H1 (cell line): ENCODE results near the gene MARCHF2. TPM values are rescaled to one million over a fixed set of nuclear protein-coding genes. Genes with fewer than 3 reads are reported as not detected.

Experiments used
- CTCF ChIA-PET: fragments of 300-600 bp; sonication (Branson Sonifier 250); formaldehyde crosslinking; loops from one replicate; lab custom pipeline; 2021; ENCODE audit not compliant: partially characterized antibody; lab: Charles Lee
- POLR2A ChIA-PET: fragments of 300-600 bp; sonication (Branson Sonifier 250); formaldehyde crosslinking; loops from one replicate; lab custom pipeline; 2021; ENCODE audit warnings: inconsistent platforms; ENCODE audit not compliant: partially characterized antibody; lab: Charles Lee
- DNase-seq, 2 experiments: peaks; one replicate each; pipeline versions ENCODE4 v3.0.0 to v3.0.0-alpha.2; 2010 to 2022; ENCODE audit warnings: low spot score in 2 of 2, low read depth in 1 of 2, mixed read lengths in 1 of 2
- FAIRE-seq: peaks from 2 replicates; lab custom pipeline; 2011; peaks lifted over from hg19 to GRCh38; lab: Jason Lieb, UNC
- H2AFZ ChIP-seq: 2 replicates; pipeline ENCODE4 v1.8.1; 2012; ENCODE audit warnings: low read length, inconsistent platforms
- H2AK5ac ChIP-seq: 2 replicates; pipeline ENCODE4 v1.6.1; 2013; ENCODE audit warnings: low read depth, low read length
- H2BK120ac ChIP-seq: replicated peaks from 2 replicates; pipeline ENCODE3; 2013; ENCODE audit warnings: low read depth, low read length, inconsistent platforms
- H2BK12ac ChIP-seq: 2 replicates; pipeline ENCODE4 v1.6.1; 2013; ENCODE audit warnings: low read depth, low read length
- H2BK15ac ChIP-seq: 2 replicates; pipeline ENCODE4 v1.6.1; 2013; ENCODE audit warnings: low read length
- H2BK20ac ChIP-seq: 2 replicates; pipeline ENCODE4 v1.6.1; 2013; ENCODE audit warnings: low read length
- H2BK5ac ChIP-seq: 2 replicates; pipeline ENCODE4 v1.6.1; 2013; ENCODE audit warnings: low read depth, low read length
- H3K14ac ChIP-seq: 2 replicates; pipeline ENCODE4 v1.6.1; 2013; ENCODE audit warnings: inconsistent platforms; ENCODE audit not compliant: insufficient read length
- H3K18ac ChIP-seq: 2 replicates; pipeline ENCODE4 v1.6.1; 2013; ENCODE audit warnings: low read length; ENCODE audit errors: extremely low read depth
- H3K23ac ChIP-seq: 2 replicates; pipeline ENCODE4 v1.6.1; 2013; ENCODE audit warnings: inconsistent platforms; ENCODE audit not compliant: insufficient read length
- H3K23me2 ChIP-seq: 2 replicates; pipeline ENCODE4 v1.6.1; 2013; ENCODE audit warnings: low read depth, low read length
- H3K27ac ChIP-seq: 2 replicates; pipeline ENCODE4 v1.6.1; 2011; ENCODE audit warnings: low read depth, low read length, inconsistent platforms
- H3K27me3 ChIP-seq, 4 experiments: replicated peaks in 1 of 4; 1 replicate in 1 of 4; 2 replicates in 3 of 4; pipeline versions ENCODE4 v1.6.1 to v1.8.1; 2011 to 2013; ENCODE audit warnings: low read length in 3 of 4, mild to moderate bottlenecking in 3 of 4, inconsistent platforms in 2 of 4, mixed read lengths in 2 of 4, moderate library complexity in 1 of 4; ENCODE audit not compliant: control insufficient read depth in 3 of 4, insufficient read depth in 3 of 4; ENCODE audit errors: extremely low read depth in 1 of 4
- H3K36me3 ChIP-seq, 4 experiments: 2 replicates each; pipeline versions ENCODE4 v1.6.1 to v1.8.1; 2011 to 2013; ENCODE audit warnings: mild to moderate bottlenecking in 4 of 4, low read length in 3 of 4, moderate library complexity in 2 of 4, control low read depth in 1 of 4, inconsistent platforms in 1 of 4; ENCODE audit not compliant: insufficient read depth in 4 of 4, control insufficient read depth in 2 of 4
- H3K4ac ChIP-seq: replicated peaks from 2 replicates; pipeline ENCODE3; 2013; ENCODE audit warnings: low read length, low read depth, mixed read lengths, inconsistent platforms; ENCODE audit not compliant: insufficient read length
- H3K4me1 ChIP-seq, 4 experiments: replicated peaks in 1 of 4; 1 replicate in 1 of 4; 2 replicates in 3 of 4; pipeline versions ENCODE4 v1.6.1 to v1.8.1; 2011 to 2013; ENCODE audit warnings: low read length in 3 of 4, inconsistent platforms in 2 of 4, mixed read lengths in 1 of 4; ENCODE audit not compliant: insufficient read depth in 4 of 4, control insufficient read depth in 3 of 4
- H3K4me2 ChIP-seq, 2 experiments: 2 replicates each; pipeline versions ENCODE4 v1.6.1 to v1.8.1; 2011 to 2013; ENCODE audit warnings: low read depth in 2 of 2, low read length in 2 of 2, control low read depth in 1 of 2, inconsistent platforms in 1 of 2, mild to moderate bottlenecking in 1 of 2; ENCODE audit not compliant: insufficient read depth in 1 of 2
- H3K4me3 ChIP-seq, 4 experiments: fragments of 200-600, 300-600 bp in 1 of 4; sonication (generic), shearing (Covaris generic), sonication (Bioruptor Twin) in 1 of 4; 2 replicates each; pipeline versions ENCODE4 v1.5.1 to v1.8.1; 2011 to 2016; ENCODE audit warnings: low read length in 4 of 4, low read depth in 3 of 4, control low read depth in 2 of 4, inconsistent platforms in 2 of 4, mild to moderate bottlenecking in 2 of 4, mixed read lengths in 1 of 4, moderate library complexity in 1 of 4; ENCODE audit not compliant: insufficient read depth in 2 of 4; ENCODE audit errors: extremely low read depth in 1 of 4
- H3K56ac ChIP-seq: replicated peaks from 2 replicates; pipeline ENCODE3; 2013; ENCODE audit warnings: low read depth, mild to moderate bottlenecking, mixed read lengths, low read length, inconsistent platforms; ENCODE audit not compliant: insufficient read length
- H3K79me1 ChIP-seq: 2 replicates; pipeline ENCODE4 v1.6.1; 2013; ENCODE audit warnings: low read depth, low read length, control low read depth
- H3K79me2 ChIP-seq, 2 experiments: 2 replicates each; pipeline versions ENCODE4 v1.6.1 to v1.8.1; 2012 to 2013; ENCODE audit warnings: low read length in 2 of 2, mild to moderate bottlenecking in 2 of 2, inconsistent platforms in 1 of 2; ENCODE audit not compliant: insufficient read depth in 2 of 2, control insufficient read depth in 1 of 2
- H3K9ac ChIP-seq, 4 experiments: replicated peaks in 1 of 4; 1 replicate in 1 of 4; 2 replicates in 3 of 4; pipeline versions ENCODE4 v1.6.1 to v1.8.1; 2011 to 2013; ENCODE audit warnings: low read depth in 3 of 4, low read length in 3 of 4, control low read depth in 2 of 4, mild to moderate bottlenecking in 2 of 4, moderate library complexity in 2 of 4, inconsistent platforms in 1 of 4; ENCODE audit errors: extremely low read depth in 1 of 4
- H3K9me3 ChIP-seq, 2 experiments: 2 replicates each; pipeline versions ENCODE4 v1.6.1 to v1.8.1; 2012 to 2013; ENCODE audit warnings: mild to moderate bottlenecking in 2 of 2, moderate library complexity in 2 of 2, control low read depth in 1 of 2, inconsistent platforms in 1 of 2, low read depth in 1 of 2, low read length in 1 of 2, mixed read lengths in 1 of 2; ENCODE audit not compliant: insufficient read depth in 2 of 2
- H4K20me1 ChIP-seq, 2 experiments: replicated peaks in 1 of 2; 2 replicates each; pipeline versions ENCODE3 to v1.8.1; 2011 to 2013; ENCODE audit warnings: inconsistent platforms in 2 of 2, low read length in 2 of 2, mild to moderate bottlenecking in 1 of 2; ENCODE audit not compliant: insufficient read depth in 2 of 2, control insufficient read depth in 1 of 2
- H4K5ac ChIP-seq: 2 replicates; pipeline ENCODE4 v1.6.1; 2013; ENCODE audit warnings: low read length, low read depth, mixed read lengths, inconsistent platforms; ENCODE audit not compliant: insufficient read length
- H4K8ac ChIP-seq: 2 replicates; pipeline ENCODE4 v1.8.0; 2013; ENCODE audit warnings: mild to moderate bottlenecking, moderate library complexity, low read length, inconsistent platforms; ENCODE audit not compliant: insufficient read depth; ENCODE audit errors: extremely low read depth
- H4K91ac ChIP-seq: replicated peaks from 2 replicates; pipeline ENCODE3; 2013; ENCODE audit warnings: low read length, mixed read lengths, inconsistent platforms; ENCODE audit not compliant: insufficient read length
- CBX5 ChIP-seq: fragments of 300-800, 300-1000 bp; sonication (generic); IDR thresholded peaks from 2 replicates; pipeline ENCODE4 v1.7.1; 2016; ENCODE audit warnings: antibody characterized with exemption, low read length, low read depth
- JUND ChIP-seq: IDR thresholded peaks from 2 replicates; pipeline ENCODE4 v1.6.1; 2011; ENCODE audit warnings: mild to moderate bottlenecking, improper control_type of control experiment, low read length
- KDM4A ChIP-seq: IDR thresholded peaks from one replicate; pipeline ENCODE4 v1.7.1; 2012; ENCODE audit warnings: low read depth, mild to moderate bottlenecking, moderate library complexity, low read length, inconsistent platforms; ENCODE audit not compliant: severe bottlenecking
- POLR2AphosphoS5 ChIP-seq: IDR thresholded peaks from 2 replicates; pipeline ENCODE4 v1.6.1; 2011; ENCODE audit warnings: low read depth, low read length
- RNF2 ChIP-seq: fragments of 200-900, 300-1000 bp; sonication (generic); IDR thresholded peaks from 2 replicates; pipeline ENCODE4 v1.7.1; 2016; ENCODE audit warnings: borderline replicate concordance, low read depth, mild to moderate bottlenecking, antibody characterized with exemption, low read length; ENCODE audit not compliant: poor library complexity, severe bottlenecking; ENCODE audit errors: missing control alignments
- SIN3A ChIP-seq, 2 experiments: IDR thresholded peaks in 1 of 2; conservative IDR thresholded peaks in 1 of 2; 2 replicates each; pipeline ENCODE4 v1.6.1; 2011 to 2012; ENCODE audit warnings: low read length in 2 of 2, improper control_type of control experiment in 1 of 2, low read depth in 1 of 2, mild to moderate bottlenecking in 1 of 2
- SP2 ChIP-seq: IDR thresholded peaks from 2 replicates; pipeline ENCODE4 v1.6.1; 2012; ENCODE audit warnings: mild to moderate bottlenecking, low read length, inconsistent platforms
- SP4 ChIP-seq: IDR thresholded peaks from 2 replicates; pipeline ENCODE4 v1.6.1; 2012; ENCODE audit warnings: low read length, inconsistent platforms
- TAF1 ChIP-seq: IDR thresholded peaks from 2 replicates; pipeline ENCODE4 v1.6.1; 2011; ENCODE audit warnings: mild to moderate bottlenecking, low read depth, low read length
- YY1 ChIP-seq: IDR thresholded peaks from 2 replicates; pipeline ENCODE4 v1.6.1; 2011; ENCODE audit warnings: low read depth, mild to moderate bottlenecking, low read length
- WGBS, 2 experiments: shearing (Covaris generic) in 1 of 2; methylation state at CpG; one replicate each; pipeline versions ENCODE4 v1.1.6 to v1.1.7; 2013 to 2015; ENCODE audit warnings: low lambda C conversion rate in 2 of 2, mixed read lengths in 2 of 2, inconsistent platforms in 1 of 2, low coverage in 1 of 2, missing lambda C conversion rate in 1 of 2; ENCODE audit not compliant: insufficient replicate concordance in 2 of 2, insufficient coverage in 1 of 2, insufficient read length in 1 of 2; ENCODE audit errors: extremely low coverage in 1 of 2, missing lambda C conversion rate in 1 of 2; 5-methylcytosine and 5-hydroxymethylcytosine counted together
- polyA plus RNA-seq, 7 experiments: library from polyadenylated mRNA; depleted of rRNA in 3 of 7; stranded (reverse) in 5 of 7; unstranded in 2 of 7; fragments of >200 nt in 5 of 7; fragments of 200-250 nt in 2 of 7; gene quantifications; 1 replicate in 5 of 7; 2 replicates in 1 of 7; 4 replicates in 1 of 7; pipeline versions ENCODE4 v1.2.1 to v1.2.3, GENCODE V29; 2011 to 2013; ENCODE audit warnings: missing spikeins in 2 of 7, mixed read lengths in 2 of 7
- total RNA-seq: library from RNA; stranded (reverse); fragmentation: NEBNext Ultra II Directional; extraction: Animal tissue kit (Norgen Biotek cat#: 25700); gene quantifications from 2 replicates; pipeline ENCODE4 v1.2.1, GENCODE V29; 2021
- TF ChIP-seq, protein P1 (sequence below): IDR thresholded peaks from 2 replicates; pipeline ENCODE4 v1.6.1; 2011; ENCODE audit warnings: low read depth, mild to moderate bottlenecking, low read length; ENCODE audit not compliant: insufficient read depth

The MARCHF2 gene
- total and polyA plus RNA-seq, 2 of the 8 experiments (the other 6 are each of a cell fraction or from before 2014, with no cell fraction given), result 18.5 to 46.2 TPM

DNA sequence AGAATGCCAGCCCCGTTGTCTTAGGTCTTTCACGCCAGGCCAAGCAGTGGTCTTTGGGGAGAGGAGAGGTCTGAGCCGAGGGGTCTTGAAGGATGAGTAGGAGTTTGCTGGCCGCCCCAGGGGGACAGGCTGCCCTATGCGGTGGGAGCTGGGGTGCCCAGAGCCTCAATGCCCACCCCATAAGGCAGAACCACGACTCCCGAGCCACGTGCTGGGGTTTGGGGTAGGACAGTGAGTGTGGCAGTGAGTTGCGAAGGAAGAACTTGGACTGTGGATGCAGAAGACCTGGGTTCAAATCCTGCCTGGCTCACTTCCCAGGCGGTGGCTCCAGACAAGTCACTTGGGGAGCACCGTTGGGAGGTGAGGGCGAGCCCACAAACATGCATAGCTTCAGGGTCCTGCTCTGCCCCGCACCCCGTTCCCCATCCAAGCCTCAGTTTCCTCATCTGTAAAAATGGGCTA is 17.5 kb upstream of the MARCHF2 start:
- Histone ChIP-seq H3K18ac (no peak overlapping the region), H4K20me1 (peaks cover 9 to 39% of the 10 kb centered on the region in 2 experiments), H4K91ac (no peak overlapping the region), H4K5ac (no peak overlapping the region), H2BK5ac (no peak overlapping the region), H3K56ac (no peak overlapping the region), H4K8ac (peak overlapping the region; percentile 69; the same call in 1 of the 2 replicates), H3K36me3 (no peaks in the 10 kb centered on the region; a peak in 3 of 8 replicates), H3K23me2 (no peaks in the 10 kb centered on the region), H3K79me2 (peaks cover 7 to 76% of the 10 kb centered on the region in 2 experiments), H3K23ac (no peak overlapping the region), H2BK12ac (no peak overlapping the region), H3K9ac (no peak overlapping the region), H3K9me3 (no peaks in the 10 kb centered on the region), H2BK120ac (no peak overlapping the region), H3K27me3 (no peaks in the 10 kb centered on the region), H3K4ac (no peak overlapping the region), H3K4me1 (peaks cover 0 to 10% (median 4%) of the 10 kb centered on the region in 4 experiments; a peak in 6 of 7 replicates), H3K14ac (no peak overlapping the region), H3K4me2 (no peak overlapping the region), H2BK15ac (no peak overlapping the region), H3K27ac (no peak overlapping the region), H2BK20ac (no peak overlapping the region), H3K4me3 (no peak overlapping the region), H2AK5ac (no peak overlapping the region), H2AFZ (no peak overlapping the region), H3K79me1 (peaks cover 39% of the 10 kb centered on the region)
- ChIA-PET POLR2A (interaction anchor here (0.6 to 1.0 kb wide), 6 partner anchors 18 to 96 kb away, joined by 3 to 5 read pairs (median 3); partner anchors contain the start of genes ANGPTL4 and KANK3), CTCF (interaction anchor here (2.6 to 5.5 kb wide), 2 partner anchors 8 to 42 kb away, joined by 11 to 47 read pairs; no protein-coding TSS in a partner anchor)
- no peak for DNase-seq
- no peak for FAIRE-seq
- TF ChIP-seq JUND (no peak), SP2 (no peak), YY1 (no peak), SP4 (no peak), SIN3A (conservative IDR thresholded peaks at IDR 0.05 in 1 of 2, IDR thresholded peaks at IDR 0.05 in 1 of 2; ENCODE audit: low read depth in 1 of 2, low read length in 2 of 2) (no peak), CBX5 (no peak), KDM4A (no peak), RNF2 (no peak), POLR2AphosphoS5 (no peak; the same call in 1 of the 2 replicates), TAF1 (no peak)
- TF ChIP-seq, protein P1, sequence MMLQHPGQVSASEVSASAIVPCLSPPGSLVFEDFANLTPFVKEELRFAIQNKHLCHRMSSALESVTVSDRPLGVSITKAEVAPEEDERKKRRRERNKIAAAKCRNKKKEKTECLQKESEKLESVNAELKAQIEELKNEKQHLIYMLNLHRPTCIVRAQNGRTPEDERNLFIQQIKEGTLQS, result no peak
- WGBS, 2 experiments, result 85% methylated on average over 14 of the region's 14 CpGs; no CpG with 5 or more reads in 1 of the 2 experiments
